ENCODE measurements around the gene HM13.

The HM13 gene

GRCh38 chr20:31587545-31588389, 73.5 kb downstream of the HM13 start:
- Histone ChIP-seq H3K9me3 (ENCODE audit: insufficient read depth, low read depth, low read length) (no peaks in the 10 kb centered on the region), H3K4me2 (ENCODE audit: low read depth, low read length, poor library complexity, severe bottlenecking) (no peak overlapping the region), H3K9ac (ENCODE audit: low read depth, low read length, poor library complexity, severe bottlenecking) (no peak overlapping the region), H3K9me2 (replicated peaks; ENCODE audit: low read depth, low read length) (no peaks in the 10 kb centered on the region), H3K36me3 (ENCODE audit: insufficient read depth, low read length) (no peaks in the 10 kb centered on the region), H3F3A (ENCODE audit: low read depth) (no peaks in the 10 kb centered on the region), H3K79me2 (ENCODE audit: insufficient read depth, low read length) (no peaks in the 10 kb centered on the region), H3K27me3 (ENCODE audit: insufficient read depth, low read length, poor library complexity, severe bottlenecking) (no peaks in the 10 kb centered on the region), H3K4me3 (ENCODE audit: low read length, poor library complexity, severe bottlenecking) (no peak overlapping the region), H2AFZ (ENCODE audit: low read length) (peak overlapping the region; percentile 12; the same call in 1 of the 2 replicates), H4K20me1 (ENCODE audit: insufficient read depth, low read length, poor library complexity, severe bottlenecking) (no peaks in the 10 kb centered on the region), H3K4me1 (ENCODE audit: insufficient read depth, low read length, poor library complexity, severe bottlenecking) (no peaks in the 10 kb centered on the region)
- TF ChIP-seq CTCF (conservative IDR thresholded peaks at IDR 0.05; ENCODE audit: low read length) (no peak), EZH2phosphoT487 (IDR thresholded peaks at IDR 0.05; ENCODE audit: borderline replicate concordance) (no peak)

GRCh38 chr20:31590717-31591225, 76.5 kb downstream of the HM13 start:
- Histone ChIP-seq H3K4me2 (ENCODE audit: low read depth, low read length, poor library complexity, severe bottlenecking) (no peak overlapping the region), H3K4me1 (ENCODE audit: insufficient read depth, low read length, poor library complexity, severe bottlenecking) (no peaks in the 10 kb centered on the region), H3K36me3 (ENCODE audit: insufficient read depth, low read length) (no peaks in the 10 kb centered on the region), H3K9me3 (ENCODE audit: insufficient read depth, low read depth, low read length) (no peaks in the 10 kb centered on the region), H3K4me3 (ENCODE audit: low read length, poor library complexity, severe bottlenecking) (no peak overlapping the region), H3F3A (ENCODE audit: low read depth) (no peaks in the 10 kb centered on the region), H3K79me2 (ENCODE audit: insufficient read depth, low read length) (no peaks in the 10 kb centered on the region), H4K20me1 (ENCODE audit: insufficient read depth, low read length, poor library complexity, severe bottlenecking) (no peaks in the 10 kb centered on the region), H3K27me3 (ENCODE audit: insufficient read depth, low read length, poor library complexity, severe bottlenecking) (no peaks in the 10 kb centered on the region), H3K9ac (ENCODE audit: low read depth, low read length, poor library complexity, severe bottlenecking) (no peak overlapping the region), H2AFZ (ENCODE audit: low read length) (no peak overlapping the region), H3K9me2 (replicated peaks; ENCODE audit: low read depth, low read length) (no peaks in the 10 kb centered on the region)
- TF ChIP-seq EZH2phosphoT487 (IDR thresholded peaks at IDR 0.05; ENCODE audit: borderline replicate concordance) (no peak), CTCF (conservative IDR thresholded peaks at IDR 0.05; ENCODE audit: low read length) (no peak)

- Histone ChIP-seq H3K9ac (ENCODE audit: low read depth, low read length, poor library complexity, severe bottlenecking) (no peak overlapping the region), H3K79me2 (ENCODE audit: insufficient read depth, low read length) (no peaks in the 10 kb centered on the region), H3K9me2 (replicated peaks; ENCODE audit: low read depth, low read length) (no peaks in the 10 kb centered on the region), H3K36me3 (ENCODE audit: insufficient read depth, low read length) (no peaks in the 10 kb centered on the region), H4K20me1 (ENCODE audit: insufficient read depth, low read length, poor library complexity, severe bottlenecking) (no peaks in the 10 kb centered on the region), H3K4me1 (ENCODE audit: insufficient read depth, low read length, poor library complexity, severe bottlenecking) (no peaks in the 10 kb centered on the region), H3F3A (ENCODE audit: low read depth) (no peaks in the 10 kb centered on the region), H3K9me3 (ENCODE audit: insufficient read depth, low read depth, low read length) (no peaks in the 10 kb centered on the region), H2AFZ (ENCODE audit: low read length) (no peak overlapping the region), H3K4me2 (ENCODE audit: low read depth, low read length, poor library complexity, severe bottlenecking) (no peak overlapping the region), H3K27me3 (ENCODE audit: insufficient read depth, low read length, poor library complexity, severe bottlenecking) (no peaks in the 10 kb centered on the region), H3K4me3 (ENCODE audit: low read length, poor library complexity, severe bottlenecking) (no peak overlapping the region)
- TF ChIP-seq EZH2phosphoT487 (IDR thresholded peaks at IDR 0.05; ENCODE audit: borderline replicate concordance) (no peak), CTCF (conservative IDR thresholded peaks at IDR 0.05; ENCODE audit: low read length) (no peak; the same call in 1 of the 2 replicates)
These were observed 79.2 kb downstream of the HM13 start for GRCh38 chr20:31593221-31594001.

Measured in Loucy (cell line).